B cell (primary cell): ENCODE results near the gene ZDHHC19.

ENCODE experiments used
- EZH2 ChIP-seq: IDR thresholded peaks from 2 replicates; pipeline ENCODE4 v1.6.1; 2012; ENCODE audit warnings: borderline replicate concordance, low read depth, mild to moderate bottlenecking, moderate library complexity, low read length; ENCODE audit not compliant: insufficient read depth, poor library complexity, severe bottlenecking
- TF ChIP-seq, protein P1 (sequence below): fragments of 200-600 bp; IDR thresholded peaks from one replicate; pipeline ENCODE4 v1.8.0; 2022; ENCODE audit warnings: antibody characterized with exemption, mild to moderate bottlenecking

DNA sequence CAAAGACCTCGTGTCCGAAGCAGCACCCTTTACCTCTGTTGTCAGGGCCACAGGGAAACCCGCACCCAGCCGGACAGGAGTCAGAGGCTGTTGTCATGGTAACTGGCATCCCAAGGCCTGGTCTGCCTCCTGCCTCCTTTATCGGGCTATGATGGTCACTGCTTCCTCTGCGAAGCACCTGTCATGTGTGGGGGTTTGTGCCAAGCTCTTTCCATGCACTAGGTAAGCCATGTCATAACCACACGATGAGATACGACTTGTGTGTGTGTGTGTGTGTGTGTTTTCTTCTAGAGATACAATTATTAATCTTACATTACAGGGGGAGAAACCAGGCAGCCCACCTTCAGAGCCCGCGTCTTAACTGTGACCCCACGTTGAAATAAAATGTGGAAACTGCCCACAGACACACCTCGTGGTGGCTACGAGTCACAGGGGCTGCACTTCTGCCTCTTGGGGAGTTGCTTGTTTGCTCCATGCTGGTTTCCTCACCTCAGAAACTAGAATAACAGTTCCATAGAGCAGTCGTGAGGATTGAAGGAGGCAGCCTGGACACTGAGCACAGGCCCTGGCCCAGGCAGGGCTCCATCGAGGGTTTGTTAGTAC, 18.0 kb downstream of the ZDHHC19 start:
- TF ChIP-seq EZH2 = no peak
- TF ChIP-seq, protein P1, sequence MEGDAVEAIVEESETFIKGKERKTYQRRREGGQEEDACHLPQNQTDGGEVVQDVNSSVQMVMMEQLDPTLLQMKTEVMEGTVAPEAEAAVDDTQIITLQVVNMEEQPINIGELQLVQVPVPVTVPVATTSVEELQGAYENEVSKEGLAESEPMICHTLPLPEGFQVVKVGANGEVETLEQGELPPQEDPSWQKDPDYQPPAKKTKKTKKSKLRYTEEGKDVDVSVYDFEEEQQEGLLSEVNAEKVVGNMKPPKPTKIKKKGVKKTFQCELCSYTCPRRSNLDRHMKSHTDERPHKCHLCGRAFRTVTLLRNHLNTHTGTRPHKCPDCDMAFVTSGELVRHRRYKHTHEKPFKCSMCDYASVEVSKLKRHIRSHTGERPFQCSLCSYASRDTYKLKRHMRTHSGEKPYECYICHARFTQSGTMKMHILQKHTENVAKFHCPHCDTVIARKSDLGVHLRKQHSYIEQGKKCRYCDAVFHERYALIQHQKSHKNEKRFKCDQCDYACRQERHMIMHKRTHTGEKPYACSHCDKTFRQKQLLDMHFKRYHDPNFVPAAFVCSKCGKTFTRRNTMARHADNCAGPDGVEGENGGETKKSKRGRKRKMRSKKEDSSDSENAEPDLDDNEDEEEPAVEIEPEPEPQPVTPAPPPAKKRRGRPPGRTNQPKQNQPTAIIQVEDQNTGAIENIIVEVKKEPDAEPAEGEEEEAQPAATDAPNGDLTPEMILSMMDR = no peak
